Heart left ventricle (tissue), 16 donors: ENCODE results near the gene ADRM1. TPM values are rescaled to one million over a fixed set of nuclear protein-coding genes. Genes with fewer than 3 reads are reported as not detected.

Source experiments
- ATAC-seq, 4 donors: fragments of 200-7000 bp; cut with Tn5 transposase; one replicate each; pipeline ENCODE4 v1.9.1; 2020 to 2022; ENCODE audit warnings: moderate library complexity in 4 of 4, mild to moderate bottlenecking in 3 of 4, moderate number of reproducible peaks in 1 of 4
- DNase-seq, 5 donors: peaks; one replicate each; pipeline ENCODE4 v3.0.0-alpha.2; 2020
- H3K27ac ChIP-seq, 12 donors: fragments of 200-600 bp; sonication (generic) in 4 of 12; one replicate each; pipeline versions ENCODE4 v1.5.0 to v1.8.0; 2016 to 2022; ENCODE audit warnings: mild to moderate bottlenecking in 2 of 12
- H3K27me3 ChIP-seq, 9 donors: fragments of 200-600 bp; sonication (generic) in 2 of 9; one replicate each; pipeline versions ENCODE4 v1.5.1 to v1.8.0; 2016 to 2022; ENCODE audit warnings: mild to moderate bottlenecking in 3 of 9
- H3K36me3 ChIP-seq, 9 donors: fragments of 200-600 bp; sonication (generic) in 2 of 9; one replicate each; pipeline versions ENCODE4 v1.5.0 to v1.8.0; 2018 to 2022; ENCODE audit warnings: mild to moderate bottlenecking in 2 of 9
- H3K4me1 ChIP-seq, 12 donors: fragments of 200-600 bp; sonication (generic) in 4 of 12; one replicate each; pipeline versions ENCODE4 v1.5.0 to v1.8.0; 2016 to 2022; ENCODE audit warnings: mild to moderate bottlenecking in 3 of 12
- H3K4me3 ChIP-seq, 12 donors: fragments of 200-600 bp; sonication (generic) in 4 of 12; one replicate each; pipeline versions ENCODE4 v1.5.0 to v1.8.0; 2017 to 2022; ENCODE audit warnings: mild to moderate bottlenecking in 9 of 12, moderate library complexity in 4 of 12
- H3K9me3 ChIP-seq, 12 donors: fragments of 200-600 bp; sonication (generic) in 4 of 12; one replicate each; pipeline versions ENCODE4 v1.5.0 to v1.8.0; 2016 to 2022; ENCODE audit warnings: mild to moderate bottlenecking in 1 of 12
- POLR2A ChIP-seq, 2 donors: fragments of 450-650 bp; IDR thresholded peaks; one replicate each; pipeline ENCODE4 v1.6.1; 2017; ENCODE audit warnings: antibody characterized with exemption in 2 of 2, mild to moderate bottlenecking in 2 of 2, moderate library complexity in 2 of 2
- WGBS, 4 donors: extraction: QIAGEN DNeasy Blood & Tissue Kit in 2 of 4; methylation state at CpG; one replicate each; pipeline versions ENCODE4 v1.1.5 to v1.1.7; 2013 to 2018; 5-methylcytosine and 5-hydroxymethylcytosine counted together
- intact Hi-C, 10 donors: fragments of 100-400 bp; cut with DNase I; formaldehyde crosslinking; loops; one replicate each; pipeline versions ENCODE4 v1.11.1 to v1.14.2; 2022
- polyA plus RNA-seq, 2 donors: library from polyadenylated mRNA; stranded (reverse); fragments of 200-250 nt; gene quantifications; one replicate each; pipeline ENCODE4 v1.2.3, GENCODE V29; 2013
- total RNA-seq, 9 donors: library from RNA; depleted of rRNA in 2 of 9; stranded (reverse); fragments of >200 nt in 2 of 9; fragmentation: NEBNext Ultra II Directional in 3 of 9; extraction: Animal tissue kit (Norgen Biotek cat#: 25700) in 3 of 9; gene quantifications; one replicate each; pipeline versions ENCODE4 v1.1.0 to v1.2.4, GENCODE V29; 2016 to 2023
- TF ChIP-seq, protein P1 (sequence below), 12 donors: fragments of 200-600 bp; sonication (generic) in 4 of 12; IDR thresholded peaks; one replicate each; pipeline versions ENCODE4 v1.5.0 to v1.8.0; 2018 to 2022; ENCODE audit warnings: antibody characterized with exemption in 12 of 12, mild to moderate bottlenecking in 5 of 12
- donor health status: ischemic (EF 13 %, LVEDD 7.1; RV severe dilation, severe dysfunction).
- donor health status: healthy with polysubstance abuse.
- donor health status: DM: no; HTN: yes; CAD: no.
- donor health status: DM: no; HTN: no; CAD: no.
- donor health status: ischemic (EF 25% LVEDD 6.9; RV normal size, moderate dysfunction).
- donor health status: ischemic (EF 25% LVEDD 5.7; RV mildly dilated, moderate dysfunction).
- donor health status: healthy.
- donor health status: DM: yes; HTN: yes; CAD: no.
- donor health status: ischemic (EF 35%, LVEDD 5.7; RV mildly dilated, moderate dysfunction).
- donor health status: nonischemic (EF 11% LVEDD 7.7; RV severe dilation, severe dysfunction).
- donor health status: DM: yes; HTN: yes; CAD: no.
- donor health status: PGD.
- donor health status: ischemic (EF 29% LVEDD 5.4; RV normal size, mild dysfunction).
- donor health status: nonischemic (EF 23%, LVEDD 6.1; RV moderate dilation, normal function).

Gene ADRM1
- total and polyA plus RNA-seq, 11 donors, result 66.8 to 218 (median 79.9) TPM

DNA sequence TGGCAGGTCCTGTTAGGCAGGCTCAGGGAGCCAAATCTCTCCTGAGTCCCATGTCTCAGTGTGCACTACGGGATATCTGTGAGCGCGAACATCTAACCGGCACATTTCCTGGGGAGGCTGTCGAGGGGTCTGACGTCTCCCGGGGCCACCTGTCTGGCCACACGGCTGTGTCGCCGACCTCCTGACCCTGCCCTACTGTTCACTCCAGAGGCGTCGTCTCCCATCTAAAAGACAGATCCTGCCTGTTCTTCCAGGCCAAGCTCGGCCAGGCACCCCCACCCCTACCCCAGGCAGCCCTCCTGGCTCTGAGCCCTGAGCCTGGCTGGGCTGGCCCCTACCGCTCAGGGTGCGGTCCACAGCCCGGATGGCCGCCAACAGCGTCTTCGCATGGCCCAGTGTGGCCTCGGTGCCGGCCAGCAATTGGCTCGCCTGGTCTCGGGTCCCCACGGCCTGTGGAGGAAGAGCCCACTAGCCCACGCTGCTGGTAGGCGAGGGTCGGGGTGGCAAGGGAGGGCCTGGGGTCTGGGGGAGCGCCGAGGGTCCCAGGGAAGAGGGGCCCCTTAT, 16.6 kb downstream of the ADRM1 start:
- H3K9me3 ChIP-seq, result no peaks in the 10 kb centered on the region
- peak overlapping the region in 1 of 12 donors; percentile 38 for H3K27ac ChIP-seq
- intact Hi-C loops, result no loop called here
- DNase-seq, result peak in 1 of 5 donors; percentile 62
- no peaks in the 10 kb centered on the region for H3K27me3 ChIP-seq
- H3K4me1 ChIP-seq, result no peaks in the 10 kb centered on the region
- no peak overlapping the region for H3K4me3 ChIP-seq
- peaks cover 3 to 83% (median 70%) of the 10 kb centered on the region in 9 donors for H3K36me3 ChIP-seq
- 76 to 88% (median 85%) methylated on average over 19 to 29 of the region's 29 CpGs for WGBS, 4 donors
- no peak for TF ChIP-seq POLR2A (IDR thresholded peaks at IDR 0.05)
- TF ChIP-seq, protein P1, sequence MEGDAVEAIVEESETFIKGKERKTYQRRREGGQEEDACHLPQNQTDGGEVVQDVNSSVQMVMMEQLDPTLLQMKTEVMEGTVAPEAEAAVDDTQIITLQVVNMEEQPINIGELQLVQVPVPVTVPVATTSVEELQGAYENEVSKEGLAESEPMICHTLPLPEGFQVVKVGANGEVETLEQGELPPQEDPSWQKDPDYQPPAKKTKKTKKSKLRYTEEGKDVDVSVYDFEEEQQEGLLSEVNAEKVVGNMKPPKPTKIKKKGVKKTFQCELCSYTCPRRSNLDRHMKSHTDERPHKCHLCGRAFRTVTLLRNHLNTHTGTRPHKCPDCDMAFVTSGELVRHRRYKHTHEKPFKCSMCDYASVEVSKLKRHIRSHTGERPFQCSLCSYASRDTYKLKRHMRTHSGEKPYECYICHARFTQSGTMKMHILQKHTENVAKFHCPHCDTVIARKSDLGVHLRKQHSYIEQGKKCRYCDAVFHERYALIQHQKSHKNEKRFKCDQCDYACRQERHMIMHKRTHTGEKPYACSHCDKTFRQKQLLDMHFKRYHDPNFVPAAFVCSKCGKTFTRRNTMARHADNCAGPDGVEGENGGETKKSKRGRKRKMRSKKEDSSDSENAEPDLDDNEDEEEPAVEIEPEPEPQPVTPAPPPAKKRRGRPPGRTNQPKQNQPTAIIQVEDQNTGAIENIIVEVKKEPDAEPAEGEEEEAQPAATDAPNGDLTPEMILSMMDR (IDR thresholded peaks at IDR 0.05), result no peak
- ATAC-seq, result no peak

DNA sequence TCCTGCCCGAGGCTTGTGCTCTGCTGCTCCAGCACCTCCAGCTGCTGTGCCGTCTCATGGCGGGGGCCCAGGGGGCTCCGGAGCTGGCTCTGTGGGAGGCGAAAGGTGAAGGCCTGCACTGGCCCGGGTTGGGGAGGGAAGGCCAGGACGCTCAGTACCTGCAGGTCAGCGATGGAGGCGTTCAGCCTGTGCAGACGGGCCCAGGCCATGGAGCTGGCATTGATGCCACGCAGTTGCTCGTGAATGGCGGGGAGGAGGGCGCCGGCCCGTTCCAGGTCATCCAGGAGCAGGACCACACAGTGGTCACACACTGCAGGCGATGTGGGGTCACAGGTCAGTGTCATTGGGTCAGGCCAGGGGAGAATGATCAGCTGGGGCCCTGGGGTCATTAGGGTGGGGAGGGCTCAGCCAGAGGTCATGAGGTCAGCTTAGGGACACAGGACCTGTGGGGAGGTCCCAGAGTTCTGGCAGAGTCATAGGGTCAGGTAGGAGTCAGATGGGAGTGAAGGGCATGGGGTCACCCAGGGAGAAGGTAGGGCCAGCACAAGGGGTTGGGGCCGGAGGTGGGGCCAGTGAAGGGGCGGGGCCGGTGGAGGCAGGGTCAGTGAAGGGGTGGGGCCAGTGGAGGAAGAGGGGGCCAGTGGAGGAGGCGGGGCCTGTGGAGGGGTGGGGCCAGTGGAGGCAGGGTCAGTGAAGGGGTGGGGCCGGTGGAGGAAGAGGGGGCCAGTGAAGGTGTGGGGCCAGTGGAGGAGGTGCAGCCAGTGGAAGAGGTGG, 18.0 kb downstream of the ADRM1 start:
- no peak for TF ChIP-seq POLR2A (IDR thresholded peaks at IDR 0.05)
- TF ChIP-seq, protein P1 (IDR thresholded peaks at IDR 0.05), result no peak
- peak; percentile 3 to 22 (median 9) for ATAC-seq
- WGBS, 4 donors, result 90 to 95% (median 93%) methylated on average over 15 to 22 of the region's 22 CpGs
- no peaks in the 10 kb centered on the region for H3K27me3 ChIP-seq
- no peaks in the 10 kb centered on the region for H3K9me3 ChIP-seq
- peak overlapping the region in 1 of 12 donors; percentile 62 for H3K27ac ChIP-seq
- no peak overlapping the region for H3K4me3 ChIP-seq
- intact Hi-C loops, result no loop called here
- no peaks in the 10 kb centered on the region for H3K4me1 ChIP-seq
- DNase-seq, result no peak
- peaks cover 3 to 82% (median 68%) of the 10 kb centered on the region in 9 donors for H3K36me3 ChIP-seq

DNA sequence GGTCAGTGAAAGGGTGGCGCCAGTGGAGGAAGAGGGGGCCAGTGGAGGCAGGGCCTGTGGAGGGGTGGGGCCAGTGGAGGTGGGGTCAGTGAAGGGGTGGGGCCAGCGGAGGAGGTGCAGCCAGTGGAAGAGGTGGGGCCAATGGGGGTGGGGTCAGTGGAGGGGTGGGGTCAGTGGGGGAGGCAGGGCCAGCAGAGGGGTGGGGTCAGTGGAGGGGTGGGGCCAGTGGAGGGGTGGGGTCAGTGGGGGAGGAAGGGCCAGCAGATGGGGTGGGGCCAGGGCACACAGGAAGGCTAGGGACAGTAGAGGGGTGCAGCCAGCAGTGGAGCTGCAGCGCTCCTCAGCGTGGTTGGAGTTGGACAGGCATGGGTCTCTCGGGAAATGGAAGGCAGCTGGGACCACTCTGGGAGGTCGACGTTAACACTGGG, 18.7 kb downstream of the ADRM1 start:
- peak in 3 of 4 donors; percentile 29 to 43 (median 35) for ATAC-seq
- Histone ChIP-seq H3K27me3 (no peaks in the 10 kb centered on the region), H3K27ac (no peak overlapping the region), H3K4me1 (no peaks in the 10 kb centered on the region), H3K9me3 (no peaks in the 10 kb centered on the region), H3K36me3 (peaks cover 3 to 82% (median 68%) of the 10 kb centered on the region in 9 donors), H3K4me3 (no peak overlapping the region)
- 84 to 92% (median 90%) methylated on average over 7 of the region's 7 CpGs for WGBS, 4 donors
- TF ChIP-seq POLR2A (IDR thresholded peaks at IDR 0.05), result no peak
- TF ChIP-seq, protein P1 (IDR thresholded peaks at IDR 0.05), result no peak
- no peak for DNase-seq
- intact Hi-C loops, result no loop called here

DNA sequence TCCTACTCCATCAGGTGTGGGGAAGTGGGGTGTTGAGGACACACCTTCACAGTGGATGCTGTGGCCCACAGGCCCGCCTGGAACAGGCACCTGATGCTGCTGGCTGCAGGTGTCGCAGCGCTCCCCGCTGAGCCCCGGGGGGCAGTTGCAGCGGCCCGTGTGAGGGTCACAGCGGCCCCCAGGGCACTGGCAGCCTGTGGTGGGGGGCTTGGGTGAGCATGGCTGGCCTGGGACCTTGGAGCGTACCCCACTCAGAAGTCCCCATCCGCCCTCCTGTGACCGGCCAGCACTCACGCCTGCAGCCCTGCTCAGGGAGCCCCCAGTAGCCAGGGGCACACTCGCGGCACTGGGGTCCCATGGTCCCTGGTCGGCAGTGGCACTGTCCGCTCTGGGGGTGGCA, 19.2 kb downstream of the ADRM1 start:
- WGBS, 4 donors, result 96 to 97% (median 96%) methylated on average over 9 to 16 of the region's 16 CpGs
- DNase-seq, result no peak
- Histone ChIP-seq H3K27me3 (no peaks in the 10 kb centered on the region), H3K36me3 (peaks cover 3 to 82% (median 68%) of the 10 kb centered on the region in 9 donors), H3K27ac (no peak overlapping the region), H3K9me3 (no peaks in the 10 kb centered on the region), H3K4me1 (no peaks in the 10 kb centered on the region), H3K4me3 (no peak overlapping the region)
- intact Hi-C loops, result no loop called here
- no peak for ATAC-seq
- TF ChIP-seq POLR2A (IDR thresholded peaks at IDR 0.05), result no peak
- TF ChIP-seq, protein P1 (IDR thresholded peaks at IDR 0.05), result no peak
